GM21576 (cell line): ENCODE measurements around the gene IL7R.

Experiments used
- ATAC-seq: cut with Tn5 transposase; IDR thresholded peaks from one replicate; pipeline ENCODE4 v1.9.1; 2021; ENCODE audit warnings: mild to moderate bottlenecking, moderate library complexity; ENCODE audit not compliant: unreplicated experiment

IL7R gene

DNA sequence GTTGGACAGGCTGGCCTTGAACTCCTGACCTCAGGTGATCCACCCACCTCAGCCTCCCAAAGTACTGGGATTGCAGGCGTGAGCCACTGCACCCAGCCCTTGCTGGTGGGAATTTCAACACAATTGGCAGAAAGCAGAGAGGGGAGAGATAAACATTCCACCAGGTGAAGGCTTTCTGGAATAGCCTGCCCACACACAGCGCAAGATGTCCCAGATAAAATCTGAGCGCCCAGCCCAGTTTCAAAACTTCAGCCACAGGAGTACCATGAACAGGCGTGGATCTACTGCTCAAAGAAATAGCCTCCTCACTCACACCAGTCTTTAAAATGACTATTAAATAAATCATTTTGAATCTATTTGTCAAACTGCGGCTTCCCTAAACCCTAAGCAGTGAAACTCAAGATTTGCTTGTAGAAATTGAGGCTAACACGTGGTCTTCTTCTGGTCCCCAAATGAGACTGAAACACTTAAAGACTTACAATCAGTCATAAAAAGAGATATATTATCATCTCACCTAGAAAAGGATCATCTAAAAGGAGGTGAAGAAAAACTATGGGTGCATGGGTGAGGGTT, 47.0 kb downstream of the IL7R start:
- no peak for ATAC-seq

DNA sequence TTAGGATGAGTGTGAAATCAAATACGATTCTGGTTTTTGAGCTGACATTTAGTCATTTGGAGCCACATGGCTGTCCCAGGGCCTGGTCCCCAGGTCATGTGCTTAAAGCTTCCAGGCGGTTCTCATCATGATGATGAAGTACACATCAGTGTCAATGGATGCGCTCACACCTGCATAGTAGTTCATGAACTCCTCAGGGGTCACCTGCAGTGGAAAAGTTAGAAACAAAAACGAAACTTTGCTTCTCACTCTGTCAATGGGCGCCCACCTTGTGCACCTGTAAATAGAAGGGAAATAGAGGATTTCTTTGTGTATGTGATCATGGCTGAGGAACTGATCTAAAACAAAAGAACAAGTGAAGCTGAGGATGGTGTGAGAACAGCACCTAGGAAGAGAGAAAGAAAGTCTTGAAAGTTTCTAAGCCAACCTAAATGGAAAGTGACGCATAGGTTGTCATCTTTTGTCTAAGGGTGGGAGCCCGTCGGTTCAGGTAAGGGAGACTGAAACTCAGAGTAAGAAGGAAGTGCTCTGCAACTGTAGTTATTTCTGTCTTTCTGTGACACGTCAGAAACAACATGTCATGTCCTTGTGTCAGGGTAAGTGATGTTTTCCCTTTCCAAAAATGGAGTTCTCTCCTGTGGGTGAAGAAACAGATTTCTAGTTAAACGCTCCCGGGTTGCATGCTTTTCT, 47.9 kb downstream of the IL7R start:
- peak; percentile 77 for ATAC-seq

DNA sequence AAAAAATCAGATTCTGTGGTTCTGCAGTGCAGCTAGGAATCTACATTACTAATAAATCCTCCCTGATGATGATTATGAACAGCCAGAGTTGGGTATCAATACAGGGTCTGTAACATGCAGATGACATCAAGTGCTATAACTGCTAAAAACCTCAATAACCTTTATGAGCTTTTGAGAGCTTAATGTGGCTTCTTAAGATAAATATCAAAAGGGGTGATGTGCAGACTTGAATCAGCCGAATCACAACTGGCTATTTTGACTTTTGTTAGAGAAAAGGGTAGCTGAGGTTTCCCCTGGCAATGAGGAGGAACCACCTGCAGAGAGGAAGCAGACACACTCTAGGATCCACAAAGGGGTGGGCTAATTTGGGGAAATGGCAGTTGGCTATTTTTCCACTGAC, 51.5 kb downstream of the IL7R start:
- ATAC-seq, result no peak

DNA sequence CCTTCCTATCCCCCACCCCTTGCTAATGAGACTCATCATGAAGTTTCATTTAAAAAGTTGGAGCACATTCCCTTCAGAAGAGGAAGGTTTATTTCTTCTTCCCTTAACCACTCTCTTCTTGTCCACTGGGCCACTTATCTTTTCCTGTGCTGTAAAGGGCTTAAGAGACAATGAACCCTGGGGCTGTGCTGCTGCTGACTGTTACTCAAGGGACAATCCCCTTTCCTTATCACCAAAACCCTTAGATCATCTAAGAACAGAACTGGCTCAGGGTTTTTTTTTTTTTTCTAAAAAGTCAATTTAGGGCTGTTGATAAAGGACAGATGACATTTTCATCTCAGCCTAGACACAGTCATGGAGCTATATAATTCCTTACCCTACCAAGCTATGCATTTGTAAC, 52.1 kb downstream of the IL7R start:
- ATAC-seq, result no peak

DNA sequence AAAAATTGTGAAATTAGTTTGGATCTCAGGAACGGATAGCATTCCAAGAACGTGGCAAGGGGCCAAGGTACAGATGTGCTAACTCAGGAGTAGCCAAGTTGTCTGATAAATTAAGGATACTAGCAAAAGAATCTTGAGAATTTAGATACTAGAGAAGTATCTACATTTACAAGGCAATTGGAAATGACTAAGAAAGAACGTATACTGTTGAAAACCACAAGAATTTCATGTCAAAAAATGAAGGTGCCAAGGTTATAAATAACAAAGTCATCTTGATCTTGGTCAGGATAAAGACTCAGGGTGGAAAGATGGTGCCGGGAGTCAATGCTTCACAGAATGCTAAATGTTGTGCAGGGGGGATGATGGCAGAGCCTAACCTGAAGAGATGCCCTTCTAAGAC, 62.5 kb downstream of the IL7R start:
- ATAC-seq, result no peak

DNA sequence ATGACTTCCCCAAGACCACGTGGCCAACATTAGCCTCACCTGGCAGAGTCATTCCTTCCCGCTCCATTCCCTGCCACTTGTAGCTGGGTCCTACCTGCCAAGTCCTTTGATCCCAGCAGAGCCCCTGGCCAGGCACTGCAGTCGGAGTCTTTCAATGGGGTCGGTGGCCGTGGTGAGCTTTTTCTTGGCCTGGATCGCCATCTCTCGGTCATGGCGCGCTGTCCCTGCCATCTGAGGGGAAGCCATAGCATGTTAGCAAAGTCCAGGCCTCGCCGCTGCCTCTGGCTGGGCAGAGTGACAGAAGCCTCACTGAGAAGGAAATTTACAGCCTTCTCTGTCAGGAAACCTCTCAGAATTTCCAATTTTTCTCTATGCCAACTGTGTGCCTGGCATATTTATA, 64.2 kb downstream of the IL7R start:
- ATAC-seq, result no peak

DNA sequence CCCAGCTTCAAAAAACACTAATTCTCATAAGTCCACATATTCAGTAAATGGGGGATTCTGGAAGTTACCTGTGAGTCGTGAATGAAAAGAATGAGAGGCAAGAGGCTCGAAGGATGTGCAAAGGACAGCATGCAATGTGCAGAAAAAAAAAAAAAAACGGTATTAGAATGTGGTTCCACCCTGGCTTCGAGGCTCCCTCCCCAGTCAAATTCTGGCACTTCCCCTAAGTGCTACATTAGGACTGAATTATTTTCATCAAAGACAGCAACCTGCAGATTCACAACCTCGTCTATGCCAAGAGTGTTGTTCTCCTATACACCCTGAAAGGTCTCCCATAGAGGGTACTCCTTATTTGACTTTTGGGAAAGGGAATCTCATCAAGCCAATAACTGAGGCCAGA, 65.2 kb downstream of the IL7R start:
- no peak for ATAC-seq

DNA sequence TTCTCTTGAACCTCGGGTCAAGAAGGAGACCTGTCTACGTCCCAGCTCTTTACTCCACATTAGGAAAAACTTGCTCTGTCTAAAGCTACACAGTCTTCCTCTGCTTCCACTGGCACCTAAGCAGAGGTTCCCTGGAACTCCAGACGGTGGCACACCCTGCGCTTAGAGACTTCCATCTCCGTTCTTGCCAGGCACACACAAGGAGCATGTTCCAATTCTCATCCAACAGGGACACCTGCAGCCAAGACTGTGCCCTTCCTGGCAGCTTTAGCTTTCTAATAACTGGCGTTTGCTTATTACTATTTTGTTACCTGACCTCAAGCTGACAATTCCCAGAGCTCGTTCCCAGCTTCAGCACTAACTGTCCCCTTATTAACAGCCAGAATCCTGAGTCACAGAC, 65.8 kb downstream of the IL7R start:
- ATAC-seq, result no peak

DNA sequence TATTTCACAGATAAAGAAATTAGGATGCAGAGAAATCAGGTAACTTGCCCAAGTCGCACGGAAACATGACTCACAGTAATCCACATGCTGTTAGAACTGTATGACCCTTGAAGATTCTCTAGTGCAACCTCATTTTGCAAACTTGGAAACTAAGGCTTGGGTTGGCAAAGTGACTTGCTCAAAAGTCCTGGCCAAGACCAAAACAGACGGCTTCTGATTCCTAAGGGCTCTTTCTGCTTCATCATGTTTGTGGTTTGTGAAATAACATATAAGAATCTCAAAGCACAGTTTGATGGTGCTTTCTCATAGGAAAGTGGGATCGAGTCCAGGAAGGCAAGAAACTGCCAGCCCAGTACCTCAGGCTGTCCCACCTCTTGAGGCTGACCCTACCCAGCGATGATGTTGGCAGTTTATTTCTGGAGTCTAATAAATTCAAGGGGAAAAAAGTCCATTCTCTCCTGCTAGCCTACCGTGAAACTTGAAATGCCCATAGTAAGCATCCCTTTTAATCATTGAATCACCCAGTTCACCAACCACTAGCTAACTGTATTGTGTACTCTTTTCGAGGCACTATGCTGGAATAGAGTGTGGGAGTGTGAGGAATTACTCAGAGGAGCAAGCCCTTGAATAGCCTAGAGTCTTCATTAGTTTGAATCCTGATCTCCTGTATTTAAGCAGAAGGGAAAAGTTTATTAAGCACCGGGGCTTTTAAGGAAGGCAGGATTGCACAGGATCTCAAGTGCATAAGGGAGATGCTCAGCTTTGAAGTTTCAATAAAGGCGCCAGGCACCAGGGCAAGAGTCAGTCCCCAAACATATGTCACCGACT, 67.6 kb downstream of the IL7R start:
- no peak for ATAC-seq

DNA sequence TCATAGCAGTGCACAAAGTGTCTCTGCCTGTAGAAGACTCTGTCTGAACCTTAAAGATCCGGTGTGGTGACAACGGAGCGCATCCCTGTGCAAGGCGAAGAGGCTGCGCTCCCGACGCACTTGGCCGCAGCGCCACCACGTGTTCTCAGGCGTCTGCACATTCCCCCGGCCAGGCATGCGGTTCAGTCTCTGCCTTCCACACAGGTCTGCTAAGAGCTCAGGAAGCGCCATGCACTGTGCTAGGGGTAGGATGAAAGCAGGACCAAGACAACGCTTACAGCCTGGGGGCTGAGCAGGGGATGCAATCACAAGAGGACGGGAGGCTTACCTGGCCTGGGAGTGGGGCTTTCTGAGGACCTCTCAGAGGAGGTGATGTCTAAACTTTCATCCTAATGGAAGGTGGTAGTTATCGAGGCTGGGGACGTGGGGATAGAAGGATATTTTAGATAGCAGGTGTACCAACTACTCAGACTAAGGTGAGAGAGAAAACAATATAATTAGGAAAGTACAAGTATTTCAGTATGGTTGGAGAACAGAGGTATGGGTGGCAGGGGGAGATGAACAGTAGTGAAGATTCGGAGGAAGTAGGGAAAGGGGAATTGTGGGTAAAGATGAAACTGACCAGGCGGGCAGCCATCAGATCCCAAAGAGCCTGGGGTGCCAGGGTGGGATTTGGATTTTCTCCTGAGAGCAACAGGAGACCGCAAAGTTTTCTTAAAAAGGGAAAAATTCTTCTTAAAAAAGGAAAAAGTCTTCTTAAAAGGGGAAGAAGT, 68.4 kb downstream of the IL7R start:
- ATAC-seq, result peak; percentile 89

DNA sequence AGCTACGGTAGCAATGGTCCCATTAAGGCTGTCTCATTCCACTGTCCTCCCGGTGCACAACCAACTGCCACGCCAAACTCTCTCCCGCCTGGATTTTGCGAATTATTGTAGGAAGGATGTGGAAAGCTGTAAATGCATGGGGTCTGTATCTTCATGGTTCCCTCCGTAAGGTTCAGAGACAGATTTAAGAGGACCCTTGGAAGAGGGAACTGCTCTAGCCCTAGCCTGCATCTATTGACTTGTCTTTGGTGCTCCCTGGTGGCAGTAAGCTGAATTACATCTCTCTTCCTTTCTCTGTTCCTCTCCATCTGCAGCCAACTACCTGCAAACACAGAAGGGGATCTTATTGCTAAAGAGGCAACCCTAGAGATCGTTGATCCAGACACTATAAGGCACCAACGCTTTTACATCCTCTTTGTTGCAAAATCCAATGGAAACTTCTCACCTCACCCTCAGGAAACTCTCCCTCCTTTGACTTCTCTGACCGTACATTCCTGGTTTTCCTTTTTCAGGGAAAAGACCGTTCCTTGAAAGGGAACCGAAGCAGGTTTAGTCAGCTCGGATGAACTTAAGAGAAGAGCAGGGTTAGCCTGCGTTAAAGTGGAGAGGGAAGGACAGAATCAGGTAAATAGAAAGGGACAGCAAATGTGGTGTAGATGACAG, 69.8 kb downstream of the IL7R start:
- ATAC-seq, result peak; percentile 48
